ENCODE data around the gene KRT80. TPM values are rescaled to one million over a fixed set of nuclear protein-coding genes. Genes with fewer than 3 reads are reported as not detected.

The KRT80 gene
- total RNA-seq, 2 experiments from 2014 or later = not detected

DNA sequence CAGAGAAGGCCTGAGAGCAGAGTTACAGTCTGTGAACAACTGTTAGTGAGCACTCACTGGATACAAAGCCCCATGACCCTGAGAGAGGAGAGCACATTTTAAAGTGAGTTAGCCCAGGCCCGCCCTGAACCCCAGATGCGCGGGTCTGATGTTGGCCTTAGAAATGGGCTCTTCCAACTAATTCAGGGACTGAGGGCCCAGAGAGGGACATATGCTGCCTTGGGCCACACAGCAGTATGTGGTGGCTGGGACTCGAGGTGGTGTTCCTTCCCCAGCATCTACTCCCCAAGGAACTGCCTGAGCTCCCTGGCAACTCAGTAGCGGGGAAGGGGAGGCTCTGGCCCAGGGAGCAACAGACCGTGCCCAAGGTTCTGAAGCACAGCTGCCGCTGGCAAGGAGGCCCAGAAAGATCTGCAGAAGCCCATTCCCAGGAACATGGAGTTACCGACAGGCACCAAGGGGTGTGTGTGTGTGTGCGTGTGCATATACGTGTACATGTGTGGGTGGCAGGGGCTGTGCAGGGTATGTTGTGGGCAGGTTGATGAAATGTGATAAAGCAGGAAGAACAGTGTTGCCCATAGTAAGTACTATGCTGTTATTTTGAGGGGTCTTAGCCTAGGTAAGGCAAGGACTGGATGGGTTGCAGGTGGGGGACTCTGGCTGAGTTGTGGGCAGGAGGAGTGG, 40.5 kb downstream of the KRT80 start:
- H3K27me3 Mint-ChIP-seq = peaks cover 6% of the 10 kb centered on the region
- peak overlapping the region; percentile 40 for H3K4me3 Mint-ChIP-seq
- Histone ChIP-seq H3K4me3 (ENCODE audit: low read length) (no peak overlapping the region), H3K27ac (ENCODE audit: low read depth in 1 of 2, low read length in 2 of 2) (no peak overlapping the region), H3K9me3 (ENCODE audit: control insufficient read depth in 1 of 2, insufficient read depth in 1 of 2, low read length in 2 of 2) (no peaks in the 10 kb centered on the region), H3K27me3 (ENCODE audit: control insufficient read depth in 1 of 2, insufficient read depth in 2 of 2, low read length in 2 of 2) (no peaks in the 10 kb centered on the region), H3K36me3 (ENCODE audit: insufficient read depth, low read length) (no peaks in the 10 kb centered on the region), H3K4me1 (ENCODE audit: insufficient read depth, low read length) (peaks cover 49% of the 10 kb centered on the region)
- peak overlapping the region; percentile 28 for H3K27ac Mint-ChIP-seq
- ATAC-seq (ENCODE audit: poor library complexity) = no peak
- intact Hi-C loops (cut with DNase I, micrococcal nuclease) = no loop called here
- TF ChIP-seq, protein P1, sequence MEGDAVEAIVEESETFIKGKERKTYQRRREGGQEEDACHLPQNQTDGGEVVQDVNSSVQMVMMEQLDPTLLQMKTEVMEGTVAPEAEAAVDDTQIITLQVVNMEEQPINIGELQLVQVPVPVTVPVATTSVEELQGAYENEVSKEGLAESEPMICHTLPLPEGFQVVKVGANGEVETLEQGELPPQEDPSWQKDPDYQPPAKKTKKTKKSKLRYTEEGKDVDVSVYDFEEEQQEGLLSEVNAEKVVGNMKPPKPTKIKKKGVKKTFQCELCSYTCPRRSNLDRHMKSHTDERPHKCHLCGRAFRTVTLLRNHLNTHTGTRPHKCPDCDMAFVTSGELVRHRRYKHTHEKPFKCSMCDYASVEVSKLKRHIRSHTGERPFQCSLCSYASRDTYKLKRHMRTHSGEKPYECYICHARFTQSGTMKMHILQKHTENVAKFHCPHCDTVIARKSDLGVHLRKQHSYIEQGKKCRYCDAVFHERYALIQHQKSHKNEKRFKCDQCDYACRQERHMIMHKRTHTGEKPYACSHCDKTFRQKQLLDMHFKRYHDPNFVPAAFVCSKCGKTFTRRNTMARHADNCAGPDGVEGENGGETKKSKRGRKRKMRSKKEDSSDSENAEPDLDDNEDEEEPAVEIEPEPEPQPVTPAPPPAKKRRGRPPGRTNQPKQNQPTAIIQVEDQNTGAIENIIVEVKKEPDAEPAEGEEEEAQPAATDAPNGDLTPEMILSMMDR (IDR thresholded peaks at IDR 0.05) = no peak
- no peak for DNase-seq
- no peaks in the 10 kb centered on the region for H3K9me3 Mint-ChIP-seq
- ChIA-PET CTCF (interaction anchor here (1.5 kb wide), 1 partner anchor 176 kb away, joined by 4 read pairs; no protein-coding TSS in a partner anchor), POLR2A (interaction anchor here (0.5 kb wide), 1 partner anchor 1226 kb away, joined by 4 read pairs; no protein-coding TSS in a partner anchor)
- no peaks in the 10 kb centered on the region for H3K36me3 Mint-ChIP-seq (ENCODE audit: low read depth)
- H3K4me1 Mint-ChIP-seq (ENCODE audit: low read depth) = peaks cover 31% of the 10 kb centered on the region

DNA sequence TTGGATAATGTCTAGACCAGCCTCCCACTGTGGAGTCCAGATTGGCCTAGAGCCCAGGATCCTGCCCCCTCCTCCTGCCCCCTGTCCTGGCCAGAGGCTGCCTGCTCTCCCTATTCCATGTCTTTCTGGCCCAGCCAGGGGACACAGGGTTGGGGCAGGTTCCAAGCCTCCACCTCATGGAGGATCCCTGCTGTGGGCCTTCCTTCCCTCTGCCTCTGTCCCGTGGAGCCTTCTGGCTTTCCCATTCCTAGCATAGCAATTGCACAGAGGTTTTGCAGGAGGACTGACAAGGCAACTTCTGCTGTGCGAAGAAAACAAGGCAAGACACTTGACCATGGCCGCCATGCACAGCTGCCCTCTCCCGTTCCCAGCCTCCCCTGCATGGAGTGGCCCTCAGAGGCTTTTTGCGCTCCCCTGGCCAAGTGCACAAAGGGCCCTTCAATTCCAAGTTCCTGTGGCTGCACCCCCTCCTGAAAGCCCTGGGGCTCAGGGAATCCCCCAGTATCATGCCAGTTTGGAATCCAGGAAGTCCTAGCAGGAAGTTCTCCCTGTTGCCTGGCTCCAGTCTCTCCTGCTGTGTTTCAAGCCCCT, 42.1 kb downstream of the KRT80 start:
- intact Hi-C loops (cut with DNase I, micrococcal nuclease) = no loop called here

DNA sequence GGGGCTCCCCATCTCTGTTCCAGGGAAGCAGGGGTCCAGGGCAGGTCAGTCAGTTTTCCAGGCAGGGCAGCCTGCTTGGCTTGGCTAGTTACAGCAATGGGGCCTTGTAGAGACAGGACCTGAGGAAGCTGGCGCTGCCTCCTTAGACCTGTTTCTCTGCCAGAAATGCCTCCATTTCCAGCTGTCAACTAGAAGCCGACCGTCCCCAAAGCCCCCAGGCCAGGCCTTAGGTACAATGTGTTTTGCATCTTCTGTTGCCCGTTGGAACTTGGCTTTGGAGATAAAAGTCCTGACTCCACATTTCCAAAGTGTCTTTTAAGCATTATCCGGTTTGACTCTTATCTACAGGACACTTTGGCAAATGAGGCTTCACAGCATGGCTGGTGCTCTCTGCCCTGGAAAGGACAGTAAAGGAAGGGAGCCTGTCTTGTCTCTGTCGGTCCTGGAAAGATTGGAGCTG, 42.6 kb downstream of the KRT80 start:
- intact Hi-C loops (cut with DNase I, micrococcal nuclease) = no loop called here
- CTCF ChIA-PET = interaction anchor here (1.4 kb wide), 1 partner anchor 178 kb away, joined by 3 read pairs; no protein-coding TSS in a partner anchor
- Mint-ChIP-seq H3K9me3 (no peaks in the 10 kb centered on the region), H3K4me1 (ENCODE audit: low read depth) (peaks cover 14% of the 10 kb centered on the region), H3K36me3 (ENCODE audit: low read depth) (no peaks in the 10 kb centered on the region), H3K4me3 (no peak overlapping the region), H3K27me3 (peaks cover 6% of the 10 kb centered on the region), H3K27ac (no peak overlapping the region)
- H3K36me3 ChIP-seq (ENCODE audit: insufficient read depth, low read length) = no peaks in the 10 kb centered on the region
- no peak overlapping the region for H3K27ac ChIP-seq (ENCODE audit: low read depth in 1 of 2, low read length in 2 of 2)
- DNase-seq (no peak), ATAC-seq (ENCODE audit: poor library complexity) (no peak)
- no peaks in the 10 kb centered on the region for H3K9me3 ChIP-seq (ENCODE audit: control insufficient read depth in 1 of 2, insufficient read depth in 1 of 2, low read length in 2 of 2)
- POLR2A ChIA-PET = no interaction called here
- no peaks in the 10 kb centered on the region for H3K27me3 ChIP-seq (ENCODE audit: control insufficient read depth in 1 of 2, insufficient read depth in 2 of 2, low read length in 2 of 2)
- TF ChIP-seq, protein P1 (IDR thresholded peaks at IDR 0.05) = no peak
- H3K4me1 ChIP-seq (ENCODE audit: insufficient read depth, low read length) = peaks cover 28% of the 10 kb centered on the region
- H3K4me3 ChIP-seq (ENCODE audit: low read length) = no peak overlapping the region

More for the DNA sequence above, 42.1 kb downstream of the KRT80 start:
- peaks cover 6% of the 10 kb centered on the region for H3K27me3 Mint-ChIP-seq
- Histone ChIP-seq H3K27me3 (ENCODE audit: control insufficient read depth in 1 of 2, insufficient read depth in 2 of 2, low read length in 2 of 2) (no peaks in the 10 kb centered on the region), H3K9me3 (ENCODE audit: control insufficient read depth in 1 of 2, insufficient read depth in 1 of 2, low read length in 2 of 2) (no peaks in the 10 kb centered on the region), H3K27ac (ENCODE audit: low read depth in 1 of 2, low read length in 2 of 2) (no peak overlapping the region), H3K4me1 (ENCODE audit: insufficient read depth, low read length) (peaks cover 33% of the 10 kb centered on the region), H3K36me3 (ENCODE audit: insufficient read depth, low read length) (no peaks in the 10 kb centered on the region), H3K4me3 (ENCODE audit: low read length) (no peak overlapping the region)
- TF ChIP-seq, protein P1 (IDR thresholded peaks at IDR 0.05) = no peak
- no peak overlapping the region for H3K27ac Mint-ChIP-seq
- POLR2A ChIA-PET = no interaction called here
- H3K36me3 Mint-ChIP-seq (ENCODE audit: low read depth) = no peaks in the 10 kb centered on the region
- no peak for ATAC-seq (ENCODE audit: poor library complexity)
- no peak overlapping the region for H3K4me3 Mint-ChIP-seq
- CTCF ChIA-PET = no interaction called here
- H3K9me3 Mint-ChIP-seq = no peaks in the 10 kb centered on the region
- no peak for DNase-seq
- peaks cover 16% of the 10 kb centered on the region for H3K4me1 Mint-ChIP-seq (ENCODE audit: low read depth)
